GM13977 (cell line): ENCODE results near the gene CFAP61.

Source experiments
- DNase-seq: peaks from one replicate; pipeline ENCODE4 v3.0.0; 2012; ENCODE audit warnings: low spot score
- CTCF ChIP-seq: IDR thresholded peaks from 2 replicates; pipeline ENCODE4 v1.5.1; 2012; ENCODE audit warnings: mild to moderate bottlenecking, control low read depth; ENCODE audit not compliant: insufficient read depth; ENCODE audit errors: extremely low read depth, missing control alignments
- in situ Hi-C: fragments of 300-500 bp; cut with MboI; formaldehyde crosslinking; loops from one replicate; pipeline ENCODE4 v1.12.0; 2022; ENCODE audit warnings: low sequenced_read_pairs, low pct_unique_long_range_greater_than_20kb, mixed read lengths, inconsistent platforms; ENCODE audit not compliant: unreplicated experiment

The CFAP61 gene

GRCh38 chr20:20019123-20019522 lies 33.2 kb upstream of the CFAP61 start:
- DNase-seq = no peak
- in situ Hi-C loops = no loop called here
- TF ChIP-seq CTCF = no peak

GRCh38 chr20:20020908-20021307 lies 31.4 kb upstream of the CFAP61 start:
- no peak for TF ChIP-seq CTCF
- no peak for DNase-seq
- in situ Hi-C loops = no loop called here

- DNase-seq = no peak
- no peak for TF ChIP-seq CTCF
- in situ Hi-C loops = no loop called here
Measured at GRCh38 chr20:20021835-20022234, 30.5 kb upstream of the CFAP61 start.

GRCh38 chr20:20022498-20022897 lies 29.8 kb upstream of the CFAP61 start:
- no peak for TF ChIP-seq CTCF
- in situ Hi-C loops = no loop called here
- DNase-seq = peak; percentile 56

GRCh38 chr20:20023395-20023794 lies 28.9 kb upstream of the CFAP61 start:
- in situ Hi-C loops = no loop called here
- no peak for DNase-seq
- TF ChIP-seq CTCF = no peak

GRCh38 chr20:20024942-20025341 lies 27.4 kb upstream of the CFAP61 start:
- in situ Hi-C loops = no loop called here
- no peak for DNase-seq
- TF ChIP-seq CTCF = no peak

- TF ChIP-seq CTCF = no peak
- in situ Hi-C loops = no loop called here
- DNase-seq = no peak
Measured at GRCh38 chr20:20027284-20027683, 25.0 kb upstream of the CFAP61 start.
